Middle frontal gyrus (tissue), 1 donor: ENCODE results near the gene NEURL2.
"Not testable (repeated sequence)": the region's sequence is repeated elsewhere in the genome, so short reads cannot be mapped to it uniquely, and the experiment has no call there.

Experiments used
- DNase-seq: peaks from one replicate; pipeline ENCODE4 v3.0.0-alpha.2; 2015; ENCODE audit warnings: low spot score; ENCODE audit errors: extremely low spot score

NEURL2 gene

GRCh38 chr20:45901332-45901731, 10.3 kb upstream of the NEURL2 start:
- not testable (repeated sequence) for DNase-seq

- no peak for DNase-seq
Observed at GRCh38 chr20:45899046-45899835, 8.2 kb upstream of the NEURL2 start.

GRCh38 chr20:45898285-45898684, 7.3 kb upstream of the NEURL2 start:
- no peak for DNase-seq

- no peak for DNase-seq
Observed at GRCh38 chr20:45897692-45898091, 6.7 kb upstream of the NEURL2 start.

- no peak for DNase-seq
Observed at GRCh38 chr20:45897289-45897688, 6.3 kb upstream of the NEURL2 start.

- no peak for DNase-seq
Observed at GRCh38 chr20:45896641-45897161, 5.7 kb upstream of the NEURL2 start.

GRCh38 chr20:45894797-45895196, 3.8 kb upstream of the NEURL2 start:
- no peak for DNase-seq

GRCh38 chr20:45893831-45894230, 2.8 kb upstream of the NEURL2 start:
- no peak for DNase-seq

GRCh38 chr20:45892828-45893500, 2.0 kb upstream of the NEURL2 start:
- DNase-seq = no peak

- no peak for DNase-seq
Observed at GRCh38 chr20:45892049-45892825, 1.2 kb upstream of the NEURL2 start.

- no peak for DNase-seq
Observed at GRCh38 chr20:45890077-45890984, 677 bp downstream of the NEURL2 start.

GRCh38 chr20:45888681-45889080, 2.3 kb downstream of the NEURL2 start:
- no peak for DNase-seq

GRCh38 chr20:45887346-45887715, 3.7 kb downstream of the NEURL2 start, which contains the start of gene SPATA25:
Gene SPATA25 (minus strand): TSS chr20:45887622. CDS start chr20:45887590, 32 bp downstream.
- DNase-seq = no peak

GRCh38 chr20:45886590-45887345, 4.2 kb downstream of the NEURL2 start:
- DNase-seq = no peak

- DNase-seq = no peak
Observed at GRCh38 chr20:45883100-45883469, 7.9 kb downstream of the NEURL2 start.

- DNase-seq = no peak
Observed at GRCh38 chr20:45882469-45883099, 8.4 kb downstream of the NEURL2 start.

- peak; percentile 99 for DNase-seq
Observed at GRCh38 chr20:45880988-45881788, 9.8 kb downstream of the NEURL2 start, which contains the start of gene ZSWIM1. Gene ZSWIM1 (plus strand): TSS chr20:45881227. CDS start chr20:45882593, 1,366 bp downstream.

GRCh38 chr20:45878076-45878761, 12.8 kb downstream of the NEURL2 start:
- no peak for DNase-seq
